ENCODE data around the gene ADAM15. TPM values are rescaled to one million over a fixed set of nuclear protein-coding genes. Genes with fewer than 3 reads are reported as not detected.

Gene ADAM15
- polyA plus RNA-seq, 2 of the 4 experiments (the other 2 are of a cell fraction): 25.6 to 33.0 TPM

DNA sequence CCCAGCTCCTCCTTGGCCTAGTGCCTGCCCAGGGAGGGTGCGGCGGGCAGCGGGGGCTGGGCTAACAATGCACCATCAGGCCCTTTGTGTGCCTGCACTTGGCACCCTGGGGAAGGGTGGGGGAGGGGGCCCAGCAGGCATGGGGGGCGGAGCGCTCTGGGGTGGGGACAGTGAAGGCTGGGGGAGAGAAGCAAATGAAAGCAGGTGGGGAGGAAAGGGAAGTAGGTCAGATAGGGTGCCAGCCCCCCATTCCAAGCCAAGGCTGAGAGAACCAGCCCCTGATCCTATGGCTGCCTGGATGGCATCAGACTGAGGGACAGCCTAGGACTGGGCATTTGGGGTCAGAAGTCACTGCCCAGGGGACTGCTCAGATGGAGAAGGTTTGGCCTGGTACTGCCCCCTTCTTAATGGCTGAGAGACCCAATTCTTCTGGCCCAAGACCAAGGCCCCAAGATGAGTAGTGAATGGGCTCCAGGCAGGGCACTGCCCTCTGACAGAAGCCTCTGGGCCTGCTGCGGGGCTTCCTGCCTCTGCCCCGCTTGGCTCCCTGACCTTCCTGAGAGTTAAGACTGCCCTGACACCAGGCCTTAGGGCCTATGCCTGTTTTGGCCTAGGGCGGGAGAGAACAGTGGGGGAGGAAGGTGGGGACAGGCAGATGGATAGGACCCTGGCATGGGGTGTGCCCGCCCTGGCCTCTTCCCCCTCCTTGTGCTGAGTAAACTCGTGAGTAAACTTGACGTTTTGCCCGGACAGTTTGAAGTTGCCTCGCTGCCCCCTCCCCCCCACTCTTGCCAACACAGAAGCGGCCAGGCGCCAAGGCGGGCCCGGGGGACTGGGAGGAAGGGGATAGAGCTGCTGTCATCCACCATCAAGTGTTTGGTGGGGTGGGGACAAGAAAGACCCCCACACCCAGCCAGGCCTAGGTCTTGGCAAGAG is 45.8 kb upstream of the ADAM15 start:
- no peaks in the 10 kb centered on the region for H3K9me3 ChIP-seq
- FAIRE-seq (no peak), DNase-seq (ENCODE audit: low read depth in 1 of 2, low spot score in 1 of 2) (peak in 1 of 2 experiments; percentile 79), ATAC-seq (peak in 1 of 2 experiments; percentile 1; a peak in 2 of 6 replicates)
- TF ChIP-seq ZNF302 (CRISPR knock-in tag; IDR thresholded peaks at IDR 0.05) (no peak), HOXB5 (CRISPR knock-in tag; IDR thresholded peaks at IDR 0.05) (no peak; the same call in 1 of the 2 replicates), JUN (IDR thresholded peaks at IDR 0.05) (peak in 1 of 2 experiments; percentile 43; a peak in 2 of 5 replicates), EP300 (IDR thresholded peaks at IDR 0.05) (peak in 1 of 2 experiments; percentile 39; a peak in 1 of 5 replicates), HOXA7 (CRISPR knock-in tag; IDR thresholded peaks at IDR 0.05) (no peak)
- TF ChIP-seq, protein P1, sequence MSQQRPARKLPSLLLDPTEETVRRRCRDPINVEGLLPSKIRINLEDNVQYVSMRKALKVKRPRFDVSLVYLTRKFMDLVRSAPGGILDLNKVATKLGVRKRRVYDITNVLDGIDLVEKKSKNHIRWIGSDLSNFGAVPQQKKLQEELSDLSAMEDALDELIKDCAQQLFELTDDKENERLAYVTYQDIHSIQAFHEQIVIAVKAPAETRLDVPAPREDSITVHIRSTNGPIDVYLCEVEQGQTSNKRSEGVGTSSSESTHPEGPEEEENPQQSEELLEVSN (IDR thresholded peaks at IDR 0.05; ENCODE audit: borderline replicate concordance, low read depth): no peak
- TF ChIP-seq, protein P2, sequence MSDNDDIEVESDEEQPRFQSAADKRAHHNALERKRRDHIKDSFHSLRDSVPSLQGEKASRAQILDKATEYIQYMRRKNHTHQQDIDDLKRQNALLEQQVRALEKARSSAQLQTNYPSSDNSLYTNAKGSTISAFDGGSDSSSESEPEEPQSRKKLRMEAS (IDR thresholded peaks at IDR 0.05): peak; percentile 67
- peak overlapping the region; percentile 88 for H3K4me2 ChIP-seq
- peak overlapping the region; percentile 98 to 100 for H3K27ac ChIP-seq
- peaks cover 61% of the 10 kb centered on the region for H3K4me1 ChIP-seq
- 0% methylated on average over 8 of the region's 17 CpGs for WGBS (ENCODE audit: missing lambda C conversion rate)
- POLR2A ChIA-PET: interaction anchor here (0.8 to 3.1 kb wide), 4 partner anchors 11 to 80 kb away, joined by 3 to 14 read pairs (median 8); partner anchors contain the start of gene SHC1
- H3K4me3 ChIP-seq: peak overlapping the region; percentile 80
- CTCF ChIA-PET: interaction anchor here (1.9 kb wide), 1 partner anchor 86 kb away, joined by 4 read pairs; no protein-coding TSS in a partner anchor

DNA sequence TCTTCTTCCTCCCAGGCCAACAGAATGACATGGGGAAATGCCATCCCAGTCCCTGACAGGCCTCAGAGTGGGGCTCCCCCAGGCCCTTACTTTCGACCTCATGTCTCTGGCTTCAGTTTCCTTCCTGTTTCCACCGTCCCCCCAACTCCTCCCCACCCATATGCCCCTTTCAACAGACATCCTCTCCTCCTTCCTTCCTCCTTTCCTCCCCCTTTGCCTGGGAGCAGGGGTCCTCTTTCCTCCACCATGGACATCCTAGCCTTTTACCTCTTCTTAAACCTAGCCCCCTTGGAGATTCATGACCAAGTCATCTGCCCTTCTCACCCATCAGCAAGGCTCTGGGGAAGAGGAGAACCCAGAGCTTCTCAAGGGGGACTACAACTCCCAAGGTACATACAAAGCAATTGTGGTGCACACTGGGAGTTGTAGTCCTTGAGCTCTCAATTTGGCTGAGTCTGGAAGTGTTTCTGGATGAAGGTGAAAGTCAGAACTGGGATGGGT is 44.5 kb upstream of the ADAM15 start:
- Histone ChIP-seq H3K4me2 (peak overlapping the region; percentile 88), H3K4me3 (no peak overlapping the region), H3K27ac (peak overlapping the region; percentile 98 to 100), H3K9me3 (no peaks in the 10 kb centered on the region), H3K4me1 (peaks cover 74% of the 10 kb centered on the region)
- TF ChIP-seq, protein P3, sequence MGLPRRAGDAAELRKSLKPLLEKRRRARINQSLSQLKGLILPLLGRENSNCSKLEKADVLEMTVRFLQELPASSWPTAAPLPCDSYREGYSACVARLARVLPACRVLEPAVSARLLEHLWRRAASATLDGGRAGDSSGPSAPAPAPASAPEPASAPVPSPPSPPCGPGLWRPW (IDR thresholded peaks at IDR 0.05): no peak
- no peak for TF ChIP-seq FOXS1 (CRISPR knock-in tag; IDR thresholded peaks at IDR 0.05)
- TF ChIP-seq ZNF302 (CRISPR knock-in tag; IDR thresholded peaks at IDR 0.05): no peak
- TF ChIP-seq EP300 (IDR thresholded peaks at IDR 0.05): no peak
- TF ChIP-seq KDM1A (IDR thresholded peaks at IDR 0.05; ENCODE audit: low read depth): no peak
- TF ChIP-seq, protein P2 (IDR thresholded peaks at IDR 0.05): no peak
- TF ChIP-seq RCOR1 (IDR thresholded peaks at IDR 0.05; ENCODE audit: low read depth, low read length): no peak
- no peak for TF ChIP-seq PHF8 (IDR thresholded peaks at IDR 0.05; ENCODE audit: borderline replicate concordance, low read depth)
- WGBS (ENCODE audit: missing lambda C conversion rate): 79% methylated on average over 2 of the region's 2 CpGs
- FAIRE-seq (no peak), DNase-seq (ENCODE audit: low read depth in 1 of 2, low spot score in 1 of 2) (peak in 1 of 2 experiments; percentile 59), ATAC-seq (no peak)
- ChIA-PET CTCF (interaction anchor here (1.0 to 1.9 kb wide), 2 partner anchors 85 to 161 kb away, joined by 3 to 4 read pairs; no protein-coding TSS in a partner anchor), POLR2A (interaction anchor here (1.0 kb wide), 1 partner anchor 9 kb away, joined by 3 read pairs; no protein-coding TSS in a partner anchor)

DNA sequence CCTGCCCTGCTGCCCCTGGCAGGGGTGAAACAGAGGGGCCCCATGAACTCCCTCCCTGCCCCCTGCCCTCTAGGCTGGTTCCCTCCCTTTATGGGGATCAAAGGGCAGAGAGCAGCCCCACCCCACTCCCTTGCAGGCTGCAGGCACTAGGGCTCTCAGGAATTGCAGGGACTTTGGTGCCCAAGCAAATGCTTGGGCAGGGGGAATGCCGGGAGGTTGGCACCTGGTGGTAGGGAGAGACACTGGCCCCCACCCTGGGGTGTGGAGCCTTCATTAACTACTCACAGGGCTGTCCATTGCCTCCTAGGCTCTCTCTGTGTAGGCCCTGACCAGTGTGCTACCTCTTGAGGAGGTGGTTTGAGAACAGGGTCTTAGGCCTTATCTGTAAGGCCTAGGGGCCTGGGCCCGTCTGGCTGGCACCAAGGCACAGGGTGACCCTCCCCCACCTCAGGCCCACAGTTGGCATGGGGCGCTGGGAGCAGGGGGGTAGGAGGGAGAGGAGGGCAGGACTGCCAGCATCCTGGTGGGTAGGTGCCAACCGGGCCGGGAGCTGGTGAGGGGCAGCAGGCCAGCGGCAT is 43.8 kb upstream of the ADAM15 start:
- H3K4me3 ChIP-seq: no peak overlapping the region
- ATAC-seq: no peak
- FAIRE-seq: no peak
- POLR2A ChIA-PET: interaction anchor here (1.0 kb wide), 1 partner anchor 8 kb away, joined by 3 read pairs; no protein-coding TSS in a partner anchor
- H3K27ac ChIP-seq: peak overlapping the region; percentile 98 to 100
- H3K4me1 ChIP-seq: peaks cover 81% of the 10 kb centered on the region
- TF ChIP-seq ESRRA (IDR thresholded peaks at IDR 0.05; ENCODE audit: borderline replicate concordance, low read length): no peak
- TF ChIP-seq RNF2 (IDR thresholded peaks at IDR 0.05; ENCODE audit: borderline replicate concordance, low read depth): no peak
- TF ChIP-seq, protein P4, sequence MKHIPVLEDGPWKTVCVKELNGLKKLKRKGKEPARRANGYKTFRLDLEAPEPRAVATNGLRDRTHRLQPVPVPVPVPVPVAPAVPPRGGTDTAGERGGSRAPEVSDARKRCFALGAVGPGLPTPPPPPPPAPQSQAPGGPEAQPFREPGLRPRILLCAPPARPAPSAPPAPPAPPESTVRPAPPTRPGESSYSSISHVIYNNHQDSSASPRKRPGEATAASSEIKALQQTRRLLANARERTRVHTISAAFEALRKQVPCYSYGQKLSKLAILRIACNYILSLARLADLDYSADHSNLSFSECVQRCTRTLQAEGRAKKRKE (CRISPR knock-in tag; IDR thresholded peaks at IDR 0.05; ENCODE audit: low read depth): no peak
- no peak for TF ChIP-seq GATA3 (IDR thresholded peaks at IDR 0.05; ENCODE audit: borderline replicate concordance)
- no peak for TF ChIP-seq CHD4 (IDR thresholded peaks at IDR 0.05; ENCODE audit: borderline replicate concordance)
- TF ChIP-seq FOSB (CRISPR knock-in tag; IDR thresholded peaks at IDR 0.05): no peak
- no peak for TF ChIP-seq ZC3H11A (IDR thresholded peaks at IDR 0.05)
- no peak for TF ChIP-seq KDM5A (IDR thresholded peaks at IDR 0.05)
- no peak for TF ChIP-seq RAD21 (conservative IDR thresholded peaks at IDR 0.05 in 1 of 2, IDR thresholded peaks at IDR 0.05 in 1 of 2)
- TF ChIP-seq, protein P5, sequence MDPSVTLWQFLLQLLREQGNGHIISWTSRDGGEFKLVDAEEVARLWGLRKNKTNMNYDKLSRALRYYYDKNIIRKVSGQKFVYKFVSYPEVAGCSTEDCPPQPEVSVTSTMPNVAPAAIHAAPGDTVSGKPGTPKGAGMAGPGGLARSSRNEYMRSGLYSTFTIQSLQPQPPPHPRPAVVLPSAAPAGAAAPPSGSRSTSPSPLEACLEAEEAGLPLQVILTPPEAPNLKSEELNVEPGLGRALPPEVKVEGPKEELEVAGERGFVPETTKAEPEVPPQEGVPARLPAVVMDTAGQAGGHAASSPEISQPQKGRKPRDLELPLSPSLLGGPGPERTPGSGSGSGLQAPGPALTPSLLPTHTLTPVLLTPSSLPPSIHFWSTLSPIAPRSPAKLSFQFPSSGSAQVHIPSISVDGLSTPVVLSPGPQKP (IDR thresholded peaks at IDR 0.05; ENCODE audit: low read depth, low read length): no peak
- TF ChIP-seq TFCP2L1 (CRISPR knock-in tag; IDR thresholded peaks at IDR 0.05): no peak
- no peaks in the 10 kb centered on the region for H3K9me3 ChIP-seq
- no peak for DNase-seq (ENCODE audit: low read depth in 1 of 2, low spot score in 1 of 2)
- CTCF ChIA-PET: interaction anchor here (1.0 to 1.9 kb wide), 2 partner anchors 84 to 160 kb away, joined by 3 to 4 read pairs; no protein-coding TSS in a partner anchor
- 76% methylated on average over 4 of the region's 6 CpGs for WGBS (ENCODE audit: missing lambda C conversion rate)
- H3K4me2 ChIP-seq: peak overlapping the region; percentile 88

Data from A549 (cell line).